ENCODE data around the gene CDKAL1.

The CDKAL1 gene

DNA sequence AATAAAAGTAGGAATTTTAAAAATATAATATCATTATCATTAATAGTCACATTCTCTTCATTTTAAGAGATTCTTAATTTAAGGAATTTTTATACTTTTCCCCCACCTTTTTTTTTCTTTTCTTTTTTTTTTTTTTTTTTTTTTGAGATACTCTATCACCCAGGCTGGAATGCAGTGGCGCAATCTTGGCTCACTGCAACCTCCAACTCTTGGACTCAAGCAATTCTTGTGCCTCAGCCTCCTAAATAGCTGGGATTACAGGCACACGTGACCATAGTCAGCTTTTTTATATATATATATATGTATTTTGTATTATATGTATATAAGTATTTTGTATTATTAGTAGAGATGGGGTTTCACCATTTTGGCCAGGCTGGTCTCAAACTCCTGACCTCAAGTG is 457.7 kb downstream of the CDKAL1 start:
- DNase-seq, result no peak

DNA sequence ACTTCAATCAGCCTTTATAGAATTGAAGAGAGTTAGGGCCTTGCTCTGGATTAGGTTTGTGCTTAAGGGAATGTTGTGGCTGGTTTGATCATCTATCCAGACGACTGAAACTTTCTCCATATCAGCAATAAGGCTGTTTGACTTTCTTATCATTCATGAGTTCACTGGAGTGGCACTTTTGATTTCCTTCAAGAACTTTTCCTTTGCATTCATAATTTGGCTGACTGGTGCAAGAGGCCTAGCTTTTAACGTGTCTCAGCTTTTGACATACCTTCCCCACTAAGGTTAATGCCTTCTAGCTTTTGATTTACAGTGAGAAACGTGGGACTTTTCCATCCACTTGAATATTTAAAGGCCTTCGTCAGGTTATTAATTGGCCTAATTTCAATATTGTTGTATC is 461.8 kb downstream of the CDKAL1 start:
- no peak for DNase-seq

DNA sequence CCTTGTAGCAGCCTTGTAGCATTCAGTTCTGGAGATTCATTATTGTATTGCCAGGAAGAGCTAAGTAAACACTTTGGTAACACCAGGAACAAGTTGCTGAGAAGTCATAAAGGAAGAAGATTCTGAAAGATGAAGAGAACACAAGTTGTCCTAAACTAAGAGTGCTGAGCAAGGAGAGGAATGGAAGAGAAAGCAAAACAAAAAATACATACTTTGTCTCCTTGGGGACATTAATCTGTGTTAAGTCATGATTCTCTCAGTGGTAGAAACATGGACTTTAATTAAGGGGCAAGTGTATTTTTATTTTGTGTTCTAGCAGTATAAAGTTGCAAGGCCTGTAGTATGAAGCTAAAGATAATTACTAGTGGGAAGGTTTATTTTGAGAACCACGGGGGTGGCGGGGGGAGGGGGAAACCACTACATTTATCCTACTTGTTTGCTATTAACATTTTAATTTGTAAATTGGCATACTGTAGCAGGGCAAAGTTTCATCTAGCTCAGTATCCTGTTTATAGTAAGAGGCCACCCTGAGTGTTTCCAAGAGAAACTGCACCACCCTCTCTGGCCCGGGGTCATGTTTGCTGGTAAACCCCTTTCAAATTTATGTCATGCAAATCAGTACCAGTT is 463.0 kb downstream of the CDKAL1 start:
- DNase-seq, result no peak

DNA sequence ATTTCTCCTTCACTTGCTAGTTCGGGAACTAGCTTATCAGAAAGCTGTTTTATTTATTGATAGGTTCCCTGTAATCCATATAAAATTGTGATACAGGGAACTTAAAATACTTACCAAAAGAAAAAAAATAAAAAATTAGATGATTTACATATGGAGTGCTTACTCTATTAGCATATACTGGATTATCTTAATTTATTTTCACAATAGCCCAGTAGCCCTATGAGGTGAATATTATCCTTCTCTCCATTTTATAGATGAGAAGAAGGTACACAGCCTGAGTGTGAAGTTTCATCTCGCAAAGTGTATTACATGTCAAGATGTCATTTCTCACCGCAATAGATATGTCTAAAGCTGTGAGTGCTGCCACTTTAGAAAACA is 463.5 kb downstream of the CDKAL1 start:
- no peak for DNase-seq

DNA sequence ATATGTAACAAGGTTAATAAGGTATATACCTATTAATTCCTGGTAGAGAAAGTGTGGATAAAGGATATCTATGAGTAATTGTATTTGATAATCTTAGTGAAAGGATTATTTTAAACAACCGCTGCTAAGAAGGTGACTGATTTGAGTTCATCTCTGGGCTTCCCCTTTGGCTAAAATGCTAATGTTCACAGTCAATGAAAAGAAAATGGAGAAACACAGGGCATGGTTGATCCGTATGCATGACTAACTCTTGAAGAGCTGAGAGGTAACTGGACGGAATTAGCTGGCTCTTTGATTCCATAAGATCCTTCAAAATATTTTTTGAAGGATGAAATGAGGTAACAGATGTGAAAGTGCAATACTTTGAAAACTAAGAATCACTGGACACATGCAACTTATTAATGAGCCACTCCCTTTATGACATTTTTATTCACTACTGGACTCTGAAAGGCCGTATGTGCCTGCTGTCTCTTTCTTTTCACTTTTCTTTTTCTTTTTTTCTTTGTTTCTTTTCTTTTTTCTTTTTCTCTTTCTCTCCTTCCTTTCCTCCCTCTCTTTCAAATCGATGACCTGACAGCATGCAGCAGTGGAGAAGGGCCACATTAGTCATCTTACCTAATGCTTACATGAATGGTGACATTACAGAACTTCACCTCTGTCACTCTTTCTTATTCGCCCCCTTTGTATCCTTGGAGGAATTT is 464.6 kb downstream of the CDKAL1 start:
- DNase-seq, result no peak

DNA sequence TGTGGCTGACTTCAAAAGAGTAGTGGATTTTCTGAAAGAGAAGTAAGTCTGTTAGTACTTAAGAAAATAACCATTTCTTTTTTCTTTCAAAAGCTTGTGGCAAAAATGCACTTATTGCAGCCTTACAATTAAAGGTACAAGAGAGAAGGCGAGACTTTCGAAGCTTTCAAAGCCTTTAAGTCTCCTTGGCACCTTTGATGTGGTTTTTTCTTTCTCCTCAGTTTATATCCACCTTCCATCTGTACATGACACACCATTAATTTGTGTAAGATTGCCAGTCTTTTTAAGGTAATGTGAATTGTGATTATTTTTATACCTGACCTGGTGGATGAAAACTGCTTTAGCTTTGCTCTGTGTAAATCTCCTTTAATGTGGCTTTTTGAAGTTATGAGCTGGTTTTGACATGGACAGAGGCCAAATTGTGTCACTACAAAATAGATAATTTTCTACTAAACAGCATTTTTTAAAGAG is 466.1 kb downstream of the CDKAL1 start:
- DNase-seq, result no peak

DNA sequence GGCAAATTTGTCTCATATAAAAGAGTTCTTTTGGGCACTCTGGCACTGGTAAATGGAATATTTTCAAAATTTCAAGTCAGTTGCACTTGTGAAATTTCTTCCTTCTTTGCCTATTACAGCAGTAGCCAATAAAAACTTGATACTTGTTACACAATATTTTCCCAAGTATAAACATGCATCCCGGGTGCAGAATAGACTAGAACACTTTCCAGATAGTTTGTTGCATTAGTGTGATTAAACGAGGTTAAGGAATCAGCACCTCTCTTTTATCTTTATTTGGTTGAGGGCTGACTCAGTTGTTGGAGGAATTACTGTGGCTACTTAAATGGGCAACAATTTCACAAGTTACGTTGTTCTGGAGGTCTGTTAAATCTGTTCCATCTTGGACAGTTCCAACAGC is 467.5 kb downstream of the CDKAL1 start:
- DNase-seq, result no peak

DNA sequence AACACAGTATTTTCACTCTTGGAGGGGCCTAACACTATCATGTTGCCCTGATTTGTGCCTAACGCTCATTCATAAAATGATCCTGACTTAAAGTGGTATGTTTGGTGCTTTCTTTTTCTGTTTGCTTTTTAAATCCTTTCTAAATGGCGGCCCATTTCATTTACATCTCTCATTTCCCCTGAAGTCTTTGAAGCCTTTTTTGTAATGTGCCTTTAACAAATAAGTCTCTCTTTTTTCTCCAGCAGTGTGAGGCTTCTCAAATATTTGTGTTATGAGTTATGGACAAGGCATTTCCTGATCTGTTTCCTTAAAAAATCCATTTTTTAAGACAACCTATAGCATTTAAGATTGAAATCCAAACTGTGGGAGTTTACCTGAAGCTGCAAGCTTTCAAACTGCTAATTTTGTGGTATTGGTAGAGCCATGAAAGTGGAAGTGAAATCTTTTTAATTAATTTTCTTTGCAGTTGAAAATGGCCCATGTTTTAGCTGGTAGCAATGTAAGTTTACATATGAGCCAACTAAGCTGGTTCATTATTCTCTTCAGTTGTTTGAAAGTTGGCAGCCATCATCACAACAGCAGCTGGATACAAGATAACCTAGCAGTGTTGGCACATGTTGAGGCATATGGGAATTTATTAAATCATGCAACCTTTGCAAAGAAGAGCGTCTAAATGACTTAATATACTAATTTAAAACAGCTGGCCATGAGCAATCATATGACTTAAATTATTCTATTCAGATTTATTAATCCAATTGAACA is 469.7 kb downstream of the CDKAL1 start:
- no peak for DNase-seq

DNA sequence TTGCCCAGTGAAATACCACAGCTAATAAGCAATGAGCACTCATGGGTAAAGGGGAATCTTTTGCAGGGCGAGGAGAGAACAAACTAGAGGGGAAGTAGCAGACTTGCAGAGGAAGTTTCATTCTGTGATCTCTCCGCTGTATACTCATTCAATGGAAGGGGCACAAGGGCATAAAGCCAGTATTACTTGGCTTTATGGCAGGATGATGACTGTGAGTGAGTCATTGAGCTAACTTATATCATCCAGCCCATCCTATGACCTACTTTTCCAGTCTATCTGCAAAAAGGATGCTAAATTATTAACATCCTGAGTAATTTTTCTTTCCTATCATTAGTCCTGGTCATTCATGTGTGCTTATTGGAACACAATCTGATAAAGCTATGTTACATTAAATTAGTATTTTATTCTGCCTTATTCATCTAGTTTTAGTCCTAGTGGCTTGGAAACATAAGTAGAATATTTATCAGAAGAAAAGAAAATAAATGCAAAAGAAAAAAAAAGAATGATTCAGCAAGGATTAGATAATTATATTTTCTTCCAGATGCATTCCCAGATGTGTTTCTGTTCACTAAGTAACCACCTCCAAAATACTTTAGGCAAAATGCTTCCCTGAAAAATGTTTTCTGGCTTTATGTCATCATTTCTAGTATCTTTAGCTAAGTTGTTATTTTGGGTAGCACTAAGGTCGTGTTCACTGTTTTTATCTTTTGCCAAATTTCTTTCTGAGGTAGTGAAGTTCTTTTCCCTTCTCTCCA is 471.7 kb downstream of the CDKAL1 start:
- DNase-seq, result no peak

DNA sequence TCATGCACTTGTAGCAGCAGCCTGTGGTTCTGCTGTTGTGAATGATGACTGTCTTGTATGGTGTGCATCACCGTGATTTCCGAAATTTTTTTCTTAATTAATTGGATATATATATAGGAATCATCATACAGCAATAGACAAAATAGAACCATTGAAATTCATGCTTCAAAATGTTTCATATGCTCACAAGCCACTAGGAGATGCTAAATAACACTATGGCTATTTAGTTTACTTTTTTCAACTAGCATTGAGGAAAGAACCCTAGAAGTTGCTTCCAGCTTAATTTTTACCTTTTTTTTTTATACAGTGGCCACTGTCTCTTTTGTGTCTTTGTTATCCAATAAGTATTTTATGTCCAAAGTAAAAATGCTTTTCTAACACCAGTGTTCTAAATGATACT is 485.4 kb downstream of the CDKAL1 start:
- DNase-seq, result no peak

DNA sequence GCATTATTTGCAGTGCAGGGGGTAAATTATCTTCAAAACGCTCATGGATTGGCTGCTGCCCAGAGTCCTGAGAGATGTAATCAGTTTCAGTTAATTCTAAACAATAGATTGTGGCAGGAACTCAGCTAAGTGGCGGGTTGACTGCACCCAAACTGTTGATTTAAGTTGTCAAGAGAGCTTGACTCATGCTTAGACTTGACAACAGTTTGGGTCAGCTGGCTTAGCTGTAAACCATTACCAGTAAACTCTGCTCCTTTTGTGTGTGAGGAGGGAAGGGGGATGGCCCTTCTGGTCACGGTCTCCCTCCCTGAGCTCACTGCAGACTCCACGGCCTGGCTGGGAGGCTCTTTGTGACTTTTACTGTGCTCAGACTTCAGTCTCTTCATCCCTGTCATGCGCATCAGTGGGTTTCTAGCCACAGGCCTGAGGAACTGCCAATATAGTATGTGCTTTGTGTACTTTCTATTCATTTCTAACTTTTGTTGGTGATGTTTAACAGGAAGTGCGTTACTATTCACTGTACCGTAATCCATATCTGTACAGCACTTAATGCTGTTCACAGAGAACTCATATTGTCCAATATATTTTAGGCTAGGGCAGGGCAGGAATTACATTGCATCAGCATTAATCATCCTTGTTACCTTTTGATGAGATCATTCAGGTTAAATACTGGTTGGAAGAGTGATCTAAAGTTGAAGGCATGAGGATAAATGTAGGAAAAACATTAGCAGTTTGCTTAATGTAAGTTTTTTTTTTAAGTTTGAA is 488.3 kb downstream of the CDKAL1 start:
- DNase-seq, result no peak

DNA sequence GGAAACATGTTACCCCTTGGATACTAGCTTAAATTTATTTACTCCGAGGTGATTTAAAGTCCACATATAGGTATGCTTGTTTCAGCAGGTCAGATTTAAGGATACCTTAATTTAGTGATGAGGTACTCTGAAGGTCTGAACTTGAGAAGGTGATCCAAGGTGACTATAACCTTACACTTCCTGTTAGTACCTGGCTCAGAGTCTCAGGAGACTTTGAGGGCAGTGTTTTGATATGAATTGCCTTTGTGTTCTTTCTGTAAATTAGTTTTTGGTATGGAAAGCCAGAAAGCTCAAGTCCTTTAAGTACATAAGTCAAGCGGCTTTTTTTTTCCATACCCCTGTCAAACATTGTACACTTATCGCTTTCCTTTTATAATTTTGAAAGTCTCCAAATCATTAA is 489.0 kb downstream of the CDKAL1 start:
- DNase-seq, result no peak

DNA sequence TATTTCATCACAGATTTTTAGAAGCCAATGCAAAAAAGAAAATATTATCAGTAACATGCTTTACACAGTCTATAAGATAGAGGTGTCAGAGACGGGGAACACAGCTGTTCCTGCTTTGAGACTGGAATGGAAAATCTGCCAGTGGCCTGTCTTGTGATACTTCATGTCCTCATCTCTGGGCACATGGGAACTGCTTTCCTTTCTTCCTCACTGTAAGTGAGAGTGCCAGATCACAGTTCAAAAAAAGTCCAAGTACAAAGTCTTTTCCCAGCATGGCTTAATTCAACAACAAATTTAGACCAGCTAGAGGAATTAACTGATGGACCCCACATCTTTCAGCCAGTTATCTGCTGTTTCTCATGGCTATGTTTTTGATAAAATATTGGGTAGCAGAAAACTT is 490.4 kb downstream of the CDKAL1 start:
- DNase-seq, result no peak

DNA sequence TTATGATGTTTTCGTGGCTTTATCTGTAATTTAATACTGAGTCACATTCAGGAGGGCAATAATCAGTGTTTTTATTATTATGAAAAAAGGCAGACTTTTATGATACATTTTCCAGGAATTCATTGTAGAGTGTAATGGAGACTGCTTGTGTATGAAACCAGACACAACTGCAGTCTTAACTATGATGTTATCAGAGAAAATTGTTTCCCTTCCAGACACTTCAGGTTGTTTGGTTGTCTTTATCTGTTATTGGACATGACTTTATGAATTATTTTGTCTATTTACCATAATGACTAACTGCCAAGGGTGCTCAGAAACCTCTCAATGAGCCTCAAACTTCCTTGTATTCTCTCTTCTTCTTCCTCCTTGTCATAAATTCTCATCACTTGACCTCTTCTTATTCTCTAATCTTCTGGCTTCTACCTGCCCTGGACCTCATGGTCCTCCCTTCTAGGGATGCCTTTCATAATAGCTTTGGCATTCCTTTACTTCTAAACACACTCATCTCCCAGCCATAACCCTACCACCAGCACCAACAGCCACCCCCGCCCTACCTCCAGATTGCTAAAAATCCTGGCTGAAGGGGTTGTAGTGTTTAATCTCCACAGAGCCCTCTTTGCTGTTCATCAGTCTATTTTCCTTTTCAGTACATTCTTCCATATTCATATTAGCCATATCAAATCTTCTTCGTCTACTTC is 492.5 kb downstream of the CDKAL1 start:
- no peak for DNase-seq

DNA sequence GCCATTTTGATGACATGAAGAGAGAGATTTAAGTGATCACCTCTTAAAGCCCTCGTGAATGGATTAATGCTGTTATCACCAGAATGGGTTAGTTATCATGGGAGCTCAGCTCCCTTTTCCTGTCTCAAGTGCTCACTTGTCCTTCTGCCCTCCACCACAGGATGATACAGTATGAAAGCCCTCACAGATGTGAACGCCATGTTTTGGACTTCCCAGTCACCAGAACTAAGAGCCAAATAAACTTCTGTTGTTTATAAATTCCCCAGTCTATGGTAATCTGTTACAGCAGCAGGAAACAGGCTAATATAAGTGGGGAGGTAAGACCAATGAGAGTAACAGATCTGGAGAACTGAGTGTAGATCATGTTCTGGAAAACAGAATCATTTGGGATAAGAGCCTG is 493.2 kb downstream of the CDKAL1 start:
- no peak for DNase-seq

DNA sequence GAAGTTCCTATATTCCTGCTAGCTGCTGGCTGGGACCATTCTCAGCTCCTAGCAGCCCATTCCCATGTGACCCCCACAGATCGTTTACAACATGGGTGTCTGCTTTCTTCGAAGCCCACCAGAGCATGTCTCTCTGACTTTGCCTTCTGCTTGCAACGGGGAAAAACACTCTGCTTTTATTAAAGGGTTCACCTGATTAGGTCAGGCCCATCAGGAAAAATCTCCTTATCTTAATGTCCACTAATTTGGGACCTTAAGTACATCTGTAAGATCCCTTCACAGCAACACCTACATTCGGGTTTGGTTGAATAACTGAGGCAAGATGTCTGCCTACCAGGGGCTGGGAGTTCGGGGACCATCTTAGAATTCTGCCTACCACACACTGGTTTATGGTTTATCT is 496.9 kb downstream of the CDKAL1 start:
- DNase-seq, result no peak

DNA sequence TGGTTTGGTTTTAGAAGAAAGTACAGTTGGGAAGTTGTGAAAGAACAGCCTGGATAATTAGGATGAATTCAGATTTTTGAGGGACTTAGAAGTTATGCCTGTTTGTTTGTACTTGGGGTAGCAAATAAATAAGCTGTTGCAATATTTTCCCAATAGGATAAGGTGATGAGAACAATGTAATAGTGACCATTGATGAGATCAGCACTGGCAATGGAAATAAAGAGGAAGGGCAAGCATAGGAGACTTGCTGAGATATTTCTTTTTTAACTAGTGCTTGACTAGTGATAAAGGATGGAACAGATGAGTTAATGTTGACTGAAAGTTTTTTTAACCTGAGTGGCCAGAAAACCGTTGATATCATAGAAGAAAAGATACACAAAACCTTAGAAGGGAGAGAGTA is 498.8 kb downstream of the CDKAL1 start:
- no peak for DNase-seq

DNA sequence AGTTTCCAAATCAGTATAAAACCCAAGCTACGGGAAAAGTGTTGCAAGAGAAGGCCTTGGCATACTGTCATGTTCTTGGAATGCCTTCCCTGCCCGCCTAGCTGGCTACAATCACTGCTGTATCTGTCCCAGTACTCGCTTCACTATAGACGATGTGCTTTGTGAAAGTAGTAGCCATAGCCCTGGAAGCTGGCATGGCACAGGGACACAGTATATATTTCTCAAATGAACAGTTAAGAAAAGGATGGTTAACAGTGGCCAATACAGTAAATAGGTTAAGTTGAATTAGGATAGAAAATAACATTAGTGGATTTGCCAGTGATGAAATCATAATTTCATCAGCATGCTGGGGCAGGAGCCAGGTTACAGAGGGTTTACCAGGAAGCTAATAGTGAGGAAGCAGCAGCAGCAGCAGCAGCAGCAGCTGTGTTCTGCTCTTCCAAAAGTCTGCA is 499.3 kb downstream of the CDKAL1 start:
- DNase-seq, result no peak

DNA sequence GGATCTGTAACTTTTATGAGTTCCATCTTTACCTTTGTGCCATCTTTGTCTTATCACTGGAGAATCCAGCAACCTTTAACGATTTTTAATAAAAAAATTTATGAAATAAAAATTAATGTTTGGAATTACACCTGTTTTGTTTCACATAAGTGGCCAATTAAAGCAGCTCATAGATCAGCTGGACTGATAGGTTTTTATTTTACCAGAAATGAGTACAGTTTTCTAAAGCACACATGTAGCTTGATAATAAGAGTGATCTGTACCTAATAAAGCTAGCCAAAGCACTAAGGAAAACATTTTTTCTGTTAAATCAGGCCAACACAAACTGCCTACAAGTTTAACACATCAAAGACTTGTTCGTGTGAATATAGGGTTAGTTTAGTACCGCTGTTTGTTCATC is 500.1 kb downstream of the CDKAL1 start:
- no peak for DNase-seq

DNA sequence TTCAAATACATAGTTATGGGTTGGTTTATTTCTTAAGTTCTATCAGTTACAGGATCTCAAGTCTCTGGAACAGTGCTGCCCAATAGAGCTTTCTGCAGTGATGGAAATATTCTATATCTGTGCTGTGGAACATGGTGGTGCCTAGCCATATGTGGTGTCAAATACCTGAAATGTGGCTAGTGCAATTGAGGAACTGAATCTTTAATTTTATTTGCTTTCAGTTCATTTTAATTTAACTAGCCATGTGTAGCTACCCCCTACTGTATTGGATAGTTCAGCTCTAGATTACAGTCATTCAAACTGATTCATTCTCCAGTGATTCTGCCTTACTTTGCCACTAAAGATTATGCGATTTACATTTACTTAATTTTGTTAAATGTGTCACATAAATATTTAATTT is 503.2 kb downstream of the CDKAL1 start:
- DNase-seq, result no peak

DNA sequence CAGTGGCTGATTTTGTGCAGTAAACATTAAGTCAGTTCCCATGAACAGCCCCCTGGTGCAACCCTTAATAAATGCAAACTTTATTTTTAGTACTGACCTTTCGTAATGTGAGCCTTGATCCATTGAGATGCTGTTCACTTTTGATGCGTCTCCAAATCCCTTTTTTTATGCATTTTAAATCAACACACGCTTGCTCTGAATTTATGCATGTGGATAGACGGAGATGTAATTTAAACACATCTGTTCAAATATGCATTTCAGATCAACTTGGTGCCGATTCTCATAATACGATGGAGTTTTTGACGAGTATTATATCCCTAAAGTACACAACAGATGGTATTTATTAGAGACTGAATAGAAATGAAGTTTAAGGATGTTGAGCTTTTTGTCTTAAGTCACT is 505.7 kb downstream of the CDKAL1 start:
- DNase-seq, result no peak
